HT1080 (cell line): Measurements from ENCODE around the gene ZSWIM3. TPM values are rescaled to one million over a fixed set of nuclear protein-coding genes. Genes with fewer than 3 reads are reported as not detected.

Experiments used
- DNase-seq: peaks from one replicate; pipeline ENCODE4 v3.0.0-alpha.2; 2015; ENCODE audit warnings: low read depth
- total RNA-seq: library from RNA; depleted of rRNA; stranded (reverse); fragments of >200 nt; shearing (Covaris generic); gene quantifications from 2 replicates; pipeline ENCODE4 v1.2.3, GENCODE V29; 2014

ZSWIM3 gene
- total RNA-seq, 1 experiment from 2014 or later = 6.0 TPM

DNA sequence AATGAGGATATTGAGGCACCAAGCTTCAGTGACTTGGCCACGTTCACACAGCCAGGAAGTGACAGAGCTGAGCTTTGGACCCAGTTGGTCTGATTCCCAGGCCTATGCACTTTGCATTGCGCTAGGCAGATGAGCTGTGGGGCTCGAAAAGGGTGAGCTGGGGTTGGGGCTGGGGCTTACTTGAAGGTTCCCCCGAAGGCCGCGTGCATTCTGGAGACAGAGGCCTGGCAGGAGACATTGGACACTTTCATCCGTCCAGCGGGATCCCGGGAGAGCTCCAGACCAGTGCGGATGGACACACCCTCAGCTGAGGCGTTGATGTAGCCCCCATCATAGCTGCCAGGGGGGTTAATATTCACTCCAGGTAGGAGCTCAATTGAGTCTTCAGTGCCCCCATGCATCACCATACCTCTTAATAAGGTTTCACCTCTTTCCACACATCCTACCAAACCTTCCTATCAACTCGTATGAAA lies 52.0 kb downstream of the ZSWIM3 start:
- DNase-seq = no peak

DNA sequence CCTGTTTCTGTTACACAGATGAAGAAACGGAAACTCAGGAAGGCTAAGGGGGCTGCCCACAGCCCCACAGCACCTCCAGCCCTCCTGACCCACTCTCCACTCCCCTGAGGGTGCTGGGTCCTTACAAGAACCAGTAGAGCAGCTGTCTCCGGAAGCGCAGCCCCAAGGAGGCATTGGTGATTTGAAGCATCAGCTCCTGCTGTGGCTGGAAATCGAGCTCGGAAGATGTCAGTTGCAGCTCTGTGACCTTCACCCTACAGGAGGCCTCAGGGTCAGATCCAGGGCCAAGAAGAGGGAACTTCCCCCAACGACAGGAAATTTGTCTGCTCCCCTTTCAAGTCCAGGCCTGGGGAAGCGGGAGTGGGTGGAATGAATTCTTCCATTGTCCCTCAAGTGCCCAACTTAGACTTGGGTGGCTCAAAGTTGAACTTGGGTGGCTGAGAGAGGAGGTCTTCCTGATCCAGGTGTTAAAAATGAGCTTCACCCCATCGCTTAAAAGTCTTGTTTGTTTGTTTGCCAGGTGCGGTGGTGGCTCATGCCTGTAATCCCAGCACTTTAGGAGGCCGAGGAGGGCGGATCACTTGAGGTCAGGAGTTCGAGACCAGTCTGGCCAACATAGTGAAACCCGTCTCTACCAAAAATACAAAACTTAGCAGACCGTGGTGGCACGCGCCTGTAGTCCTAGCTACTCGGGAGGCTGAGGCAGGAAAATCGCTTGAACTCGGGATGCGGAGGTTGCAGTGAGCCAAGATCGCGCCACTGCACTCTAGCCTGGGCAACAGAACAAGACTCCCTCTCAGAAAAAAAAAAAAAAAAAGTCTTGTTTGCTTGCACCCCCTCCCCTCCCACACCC lies 52.6 kb downstream of the ZSWIM3 start:
- no peak for DNase-seq

DNA sequence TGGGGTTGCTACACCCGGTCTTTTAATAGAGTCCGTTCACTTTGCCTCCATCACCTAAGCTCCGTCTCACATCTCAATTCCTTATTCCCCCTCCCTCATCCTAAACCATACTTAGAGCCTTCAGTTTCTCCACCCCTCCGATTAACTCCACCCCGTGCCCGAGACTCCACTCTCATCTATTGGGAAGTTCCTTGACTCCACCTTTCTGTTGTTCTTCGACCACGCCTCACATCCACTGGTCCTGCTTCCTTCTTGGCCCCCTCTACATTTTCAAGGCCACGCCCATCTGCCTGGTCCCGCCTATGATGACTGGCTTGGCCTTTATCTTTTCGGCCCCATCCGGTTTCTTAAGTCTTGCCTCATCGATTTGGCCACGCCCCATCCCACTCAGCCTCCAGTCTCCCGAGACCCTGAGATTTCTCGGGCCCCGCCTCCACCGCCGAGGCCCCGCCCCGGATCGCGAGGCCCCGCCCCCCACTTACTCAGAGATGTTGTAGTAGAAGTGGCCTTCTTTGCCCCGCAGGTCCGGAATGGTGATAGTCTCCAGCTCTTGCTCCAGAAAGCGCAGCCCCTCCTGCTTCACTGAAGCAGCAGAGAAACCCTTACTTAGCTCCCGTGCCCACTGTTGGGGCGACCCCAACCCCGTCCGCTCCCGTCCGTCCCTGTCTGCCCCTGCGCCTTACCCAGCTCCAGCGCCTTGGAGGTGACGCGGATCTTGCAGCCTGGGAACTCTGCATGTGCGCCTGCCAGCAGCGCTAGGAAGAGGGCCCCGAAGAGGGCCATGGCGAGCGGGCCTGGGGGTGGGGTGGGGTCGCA lies 53.5 kb downstream of the ZSWIM3 start:
- DNase-seq = peak; percentile 85

DNA sequence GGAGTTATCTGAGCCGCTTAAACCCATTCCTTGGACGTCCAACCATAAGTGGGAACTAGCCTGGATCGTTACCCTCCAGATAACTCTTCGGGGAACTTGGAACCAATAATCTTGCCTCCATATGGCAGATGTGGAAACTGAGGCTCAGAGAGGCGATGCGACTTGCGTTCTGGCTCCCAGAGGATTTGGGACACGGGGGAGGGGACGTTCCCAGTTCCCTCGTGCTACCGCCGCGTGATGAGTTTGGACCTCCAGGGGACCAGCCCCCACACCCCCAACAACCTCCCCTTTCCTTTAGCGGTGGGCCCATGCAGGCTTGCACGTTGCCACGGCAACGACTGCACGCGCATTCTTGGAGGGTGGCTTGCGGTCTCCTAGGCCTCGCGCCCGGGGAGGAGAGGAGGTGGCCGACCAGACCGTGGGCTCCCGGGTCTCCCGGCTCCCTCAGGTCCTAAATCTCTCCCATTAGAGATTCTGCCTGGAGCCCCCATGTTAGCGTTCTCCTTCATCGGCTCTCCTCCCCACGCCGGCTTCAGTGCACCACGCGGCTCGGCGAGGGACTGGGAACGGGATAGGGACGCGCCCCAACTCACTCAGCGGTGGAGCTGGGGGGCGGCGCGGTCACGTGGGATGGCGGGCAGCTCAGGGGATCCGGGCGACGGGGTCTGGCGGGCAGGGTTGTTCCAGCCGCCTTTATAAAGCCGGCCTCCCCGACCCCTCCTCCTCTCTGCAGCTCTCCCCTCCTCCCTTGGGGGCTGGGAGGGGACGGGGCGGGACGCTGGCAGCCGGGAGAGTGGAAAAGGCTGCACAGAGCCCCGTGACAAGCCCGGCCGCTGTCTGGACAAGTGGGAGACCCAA lies 54.3 kb downstream of the ZSWIM3 start, which contains the start of gene PLTP:
Gene PLTP (minus strand): TSS at position 670 of the 858 bp plus-strand sequence. CDS start 703 bp downstream, outside the sequence.
- no peak for DNase-seq

DNA sequence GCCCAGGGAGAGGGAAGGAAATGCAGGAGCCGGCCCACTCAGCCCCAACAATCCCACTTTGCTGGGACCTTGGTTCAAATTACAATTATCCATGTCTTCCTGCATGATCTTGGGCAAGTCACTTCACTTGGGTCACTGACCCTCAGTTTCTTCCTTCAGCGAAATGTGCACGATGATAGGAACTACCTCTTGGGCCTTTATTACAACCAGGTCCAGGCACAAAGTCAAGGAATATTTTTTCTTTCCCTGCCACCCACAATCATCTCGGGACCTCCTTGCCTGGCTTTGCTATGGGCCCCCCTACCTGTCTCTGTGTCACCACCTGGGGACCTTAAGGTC lies 54.9 kb downstream of the ZSWIM3 start:
- no peak for DNase-seq

DNA sequence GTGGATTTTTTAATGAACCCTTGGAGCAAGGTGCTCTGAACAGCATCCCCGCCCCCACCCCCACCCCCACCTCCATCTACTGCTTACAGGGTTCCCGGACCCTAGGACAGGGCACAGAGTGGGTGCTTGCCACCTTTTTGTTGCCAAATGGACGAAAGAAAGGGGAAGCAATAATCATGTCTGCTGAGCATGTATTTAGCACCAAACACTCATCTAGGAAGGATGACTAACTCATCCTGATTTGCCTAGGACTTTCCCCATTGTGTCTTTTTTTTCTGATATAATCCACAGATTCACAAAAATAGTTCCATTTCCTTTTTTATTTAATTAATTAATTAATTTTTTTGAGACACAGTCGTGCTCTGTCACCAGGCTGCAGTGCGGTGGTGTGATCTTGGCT lies 55.7 kb downstream of the ZSWIM3 start:
- no peak for DNase-seq

DNA sequence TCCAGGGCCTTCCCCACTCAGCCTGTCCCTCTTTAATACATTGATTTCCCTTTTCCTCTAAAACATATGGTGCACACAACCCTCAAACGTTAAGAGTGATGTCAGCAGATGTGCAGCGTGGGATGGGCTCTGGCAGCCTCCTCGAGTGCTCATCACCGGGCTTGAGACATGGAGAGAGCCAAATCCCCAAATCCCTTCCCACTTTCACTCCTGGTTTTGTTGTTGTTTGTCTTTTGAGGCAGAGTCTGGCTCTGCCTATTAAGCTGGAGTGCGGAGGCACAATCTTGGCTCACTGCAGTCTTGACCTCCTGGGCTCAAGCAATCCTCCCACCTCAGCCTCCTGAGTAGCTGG lies 60.4 kb downstream of the ZSWIM3 start:
- DNase-seq = no peak

DNA sequence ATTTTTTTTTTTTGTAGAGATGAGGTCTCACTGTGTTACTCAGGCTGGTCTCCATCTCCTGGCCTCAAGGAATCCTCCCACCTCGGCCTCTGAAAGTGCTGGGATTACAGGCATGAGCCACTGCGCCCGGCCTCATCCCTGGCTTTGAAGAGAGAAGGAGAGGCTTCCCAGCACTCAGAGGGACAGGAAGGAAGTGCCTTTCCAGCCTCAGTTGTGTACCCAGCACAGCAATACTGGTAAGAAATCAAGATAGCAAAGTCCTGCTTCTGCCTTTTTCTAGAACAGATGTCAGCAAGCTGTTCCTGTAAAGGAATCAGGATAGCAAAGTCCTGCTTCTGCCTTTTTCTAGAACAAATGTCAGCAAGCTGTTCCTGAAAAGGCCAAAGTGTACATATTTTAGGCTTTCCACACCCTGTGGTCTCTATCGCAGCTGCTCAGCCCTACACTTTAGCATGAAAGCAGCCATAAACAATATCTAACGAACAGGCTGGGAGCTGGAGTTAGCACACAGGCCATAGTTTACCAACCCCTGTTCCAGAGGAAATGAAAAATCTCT lies 60.8 kb downstream of the ZSWIM3 start:
- DNase-seq = no peak

DNA sequence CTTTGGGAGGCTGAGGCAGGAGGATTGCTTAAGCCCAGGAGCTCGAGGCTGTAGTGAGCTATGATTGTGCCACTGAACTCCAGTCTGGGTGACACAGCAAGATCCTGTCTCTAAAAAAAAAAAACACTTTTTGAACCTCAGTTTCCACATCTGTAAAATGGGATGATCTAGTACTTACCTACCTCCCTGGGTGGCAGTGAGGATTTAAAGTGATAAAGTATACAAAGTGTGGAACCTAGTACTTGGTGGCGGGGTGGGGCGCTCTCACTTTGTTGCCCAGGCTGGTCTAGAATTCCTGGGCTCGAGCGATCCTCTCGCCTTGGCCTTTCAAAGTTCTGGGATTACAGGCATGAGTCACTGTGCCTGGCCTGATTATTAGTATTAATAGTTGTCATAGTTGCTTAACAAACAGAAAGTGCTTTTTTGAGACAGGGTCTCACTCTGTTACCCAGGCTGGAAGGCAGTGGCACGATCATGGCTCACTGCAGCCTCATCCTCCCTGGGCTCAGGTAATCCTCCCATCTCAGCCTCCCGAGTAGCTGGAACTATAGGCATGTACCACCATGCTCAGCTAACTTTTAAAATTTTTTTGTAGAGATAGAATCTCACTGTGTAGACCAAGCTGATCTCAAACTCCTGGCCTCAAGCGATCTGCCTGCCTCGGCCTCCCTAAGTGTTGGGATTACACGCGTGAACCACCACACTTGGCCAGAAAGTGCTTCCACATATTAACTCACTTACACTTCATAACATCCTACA lies 61.5 kb downstream of the ZSWIM3 start:
- no peak for DNase-seq

DNA sequence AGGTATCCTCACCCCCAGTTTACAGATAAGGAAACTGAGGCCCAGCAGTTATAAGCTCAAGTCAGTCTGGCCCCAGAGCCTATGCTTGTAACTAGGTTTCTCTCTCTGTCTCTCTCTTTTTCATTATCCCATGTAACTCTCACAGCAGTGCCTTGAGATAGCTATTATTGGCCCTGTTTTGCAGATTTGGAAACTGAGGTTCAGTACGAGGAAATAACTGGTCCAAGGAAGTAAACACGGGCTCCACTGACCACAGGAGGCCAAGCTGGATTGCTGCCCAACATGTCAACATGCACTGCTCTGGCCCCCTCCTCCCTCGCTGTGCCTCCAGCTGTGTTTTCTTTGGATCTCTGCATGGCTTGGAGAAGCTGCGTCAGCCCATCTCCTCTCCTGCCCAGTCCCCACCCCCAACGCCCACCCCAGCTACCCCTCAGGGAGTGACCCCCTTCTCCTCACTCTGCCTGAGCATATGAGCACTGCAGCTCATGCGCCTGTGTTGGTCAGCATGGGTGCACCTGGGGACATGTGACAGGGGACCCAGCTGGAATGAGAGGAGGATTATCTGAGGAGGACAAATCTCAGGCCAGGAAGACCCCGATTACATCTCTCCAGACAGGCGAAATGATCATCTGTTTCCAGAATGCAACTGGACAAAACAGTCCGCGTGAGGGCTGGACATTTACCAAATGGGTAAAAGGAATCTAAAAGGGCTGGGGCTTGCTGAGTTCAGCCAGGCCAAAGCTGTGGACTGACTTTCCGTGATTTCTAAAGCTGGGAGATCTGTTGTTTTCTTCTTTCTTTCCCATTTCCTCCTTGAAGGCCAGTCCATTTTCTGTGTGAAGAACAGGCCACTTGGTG lies 62.4 kb downstream of the ZSWIM3 start:
- DNase-seq = no peak

DNA sequence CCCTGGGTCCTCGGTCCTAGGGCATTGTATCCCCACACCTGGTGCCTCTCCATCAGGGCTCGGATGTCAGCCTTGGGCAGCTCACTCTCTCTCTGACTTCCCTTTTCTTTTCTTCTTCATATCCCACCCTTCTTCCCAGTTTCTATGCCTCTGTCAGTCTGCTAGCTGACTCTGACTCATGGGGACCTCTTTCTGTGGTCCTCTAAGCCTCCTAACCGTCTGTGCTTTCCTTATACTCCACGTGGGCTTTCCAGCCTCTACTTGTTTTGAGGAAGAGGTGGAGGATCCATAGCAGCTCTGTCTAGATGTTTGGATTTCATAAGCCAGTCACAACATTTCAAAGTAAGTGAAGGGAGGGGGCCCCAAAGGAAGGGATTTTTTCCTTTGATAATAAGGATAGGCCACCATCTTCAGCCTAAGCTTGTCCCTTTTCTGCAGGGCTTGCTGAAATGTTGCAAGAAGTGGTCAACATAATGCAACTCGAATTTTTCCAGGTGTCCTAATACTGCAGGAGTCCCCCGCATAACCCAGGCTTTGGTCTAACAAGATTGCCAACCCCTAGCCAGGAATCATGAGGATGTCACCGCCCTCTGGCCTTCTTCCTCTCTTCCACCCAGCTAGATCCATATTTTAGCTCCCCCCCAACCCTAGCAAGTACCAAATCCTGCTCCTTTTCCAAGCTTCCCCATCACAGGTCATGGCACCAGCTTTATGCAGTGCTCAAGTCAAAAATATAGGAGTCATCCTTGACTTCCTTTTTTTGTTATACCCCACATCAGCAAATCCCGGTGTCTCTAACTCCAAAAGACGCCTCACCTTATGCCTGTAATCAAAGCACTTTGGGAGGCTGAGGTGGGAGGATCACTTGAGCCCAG lies 63.3 kb downstream of the ZSWIM3 start:
- DNase-seq = no peak

DNA sequence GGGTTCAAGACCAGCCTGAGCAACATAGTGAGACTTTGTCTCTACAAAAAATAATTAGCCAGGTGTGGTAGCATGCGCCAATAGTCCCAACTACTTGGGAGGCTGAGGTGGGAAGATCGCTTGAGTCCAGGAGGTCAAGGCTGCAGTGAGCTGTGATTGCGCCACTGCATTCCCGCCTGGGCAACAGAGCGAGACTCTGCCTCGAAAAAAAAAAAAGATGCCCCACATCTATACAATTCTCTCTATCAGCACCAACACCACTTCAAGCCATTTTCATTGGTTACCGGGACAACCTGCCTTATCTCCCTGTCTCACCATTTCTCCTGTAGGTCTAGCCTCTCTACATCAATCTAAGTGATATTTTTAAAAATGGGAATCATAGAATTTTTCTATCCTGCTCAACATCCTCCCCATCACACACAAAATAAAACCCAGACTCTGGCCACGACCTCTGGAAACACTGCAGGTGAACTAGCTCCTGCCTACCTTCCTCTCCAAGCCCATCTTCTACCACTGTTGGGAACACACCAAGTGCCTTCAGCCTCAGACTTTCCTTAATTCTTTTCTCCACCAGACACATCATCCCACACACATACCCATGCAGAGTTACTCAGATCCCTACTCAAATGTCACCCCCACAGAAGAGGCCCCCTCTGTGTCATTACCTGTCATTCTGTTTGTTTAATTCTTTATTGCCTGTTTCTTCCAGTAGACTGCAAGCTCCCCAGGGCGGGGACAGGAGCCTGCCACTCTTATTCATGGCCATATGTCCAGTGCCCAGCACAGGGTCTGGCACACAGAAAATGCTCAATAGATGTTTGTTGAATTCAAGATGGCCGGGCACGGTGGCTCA lies 64.1 kb downstream of the ZSWIM3 start:
- no peak for DNase-seq

DNA sequence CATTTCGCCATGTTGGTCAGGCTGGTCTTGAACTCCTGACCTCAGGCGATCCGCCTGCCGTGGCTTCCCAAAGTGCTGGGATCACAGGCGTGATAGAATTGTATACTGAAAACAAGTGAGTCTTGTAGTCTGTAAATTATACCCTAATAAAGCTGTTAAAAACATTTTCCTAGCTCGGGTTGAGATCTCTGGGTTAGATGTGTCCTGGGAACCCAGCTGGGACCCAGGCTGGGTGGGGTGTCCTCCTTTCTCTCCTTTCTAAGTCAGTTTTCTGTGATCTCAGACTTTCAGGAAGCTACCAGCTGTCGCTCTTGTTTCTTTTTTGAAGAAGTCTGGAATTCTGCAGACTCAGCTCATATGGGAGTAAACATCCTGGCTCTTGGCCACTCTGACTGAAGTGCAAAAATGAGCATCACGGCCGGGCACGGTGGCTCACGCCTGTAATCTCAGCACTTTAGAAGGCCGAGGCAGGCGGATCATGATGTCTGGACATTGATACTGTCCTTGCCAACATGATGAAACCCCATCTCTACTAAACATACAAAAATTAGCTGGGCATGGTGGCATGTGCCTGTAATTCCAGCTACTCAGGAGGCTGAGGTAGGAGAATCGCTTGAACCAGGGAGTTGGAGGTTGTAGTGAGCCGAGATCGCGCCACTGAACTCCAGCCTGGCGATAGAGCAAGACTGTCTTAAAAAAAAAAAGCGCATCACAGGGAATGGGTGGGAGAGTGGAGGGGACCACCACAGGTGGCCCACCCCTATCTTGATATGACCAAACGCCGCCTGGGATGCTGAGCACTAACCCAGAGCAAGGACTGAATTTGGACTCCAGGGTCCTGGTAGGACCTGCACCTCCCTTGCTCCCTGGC lies 67.2 kb downstream of the ZSWIM3 start:
- no peak for DNase-seq

DNA sequence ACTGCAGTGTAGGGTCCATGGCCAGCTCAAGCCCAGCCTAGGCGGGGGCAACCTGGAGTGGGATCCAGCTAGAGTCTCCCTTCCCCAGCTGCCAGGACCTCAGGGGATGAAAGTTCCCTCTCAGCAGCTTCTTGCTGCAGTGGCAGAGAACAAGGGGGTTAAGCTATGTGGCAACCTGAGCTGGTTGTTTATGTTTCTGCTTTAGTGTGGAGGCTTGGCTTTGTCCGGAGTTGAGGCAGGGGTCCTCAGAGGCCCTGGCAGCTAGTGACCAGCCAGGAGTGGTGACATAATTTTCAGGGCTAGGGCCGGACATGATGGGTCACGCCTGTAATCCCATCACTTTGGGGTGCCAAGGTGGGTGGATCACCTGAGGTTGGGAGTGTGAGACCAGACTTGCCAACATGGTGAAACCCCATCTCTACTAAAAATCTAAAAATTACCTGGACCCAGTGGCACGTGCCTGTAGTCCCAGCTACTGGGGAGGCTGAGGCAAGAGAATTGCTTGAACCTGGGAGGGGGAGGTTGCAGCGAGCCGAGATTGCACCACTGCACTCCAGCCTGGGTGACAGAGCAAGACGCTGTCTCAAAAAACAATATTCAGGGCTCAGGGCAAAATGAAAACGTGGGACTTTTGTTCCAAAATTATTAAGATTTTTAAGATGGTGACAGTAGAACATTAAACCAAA lies 68.5 kb downstream of the ZSWIM3 start:
- DNase-seq = no peak

DNA sequence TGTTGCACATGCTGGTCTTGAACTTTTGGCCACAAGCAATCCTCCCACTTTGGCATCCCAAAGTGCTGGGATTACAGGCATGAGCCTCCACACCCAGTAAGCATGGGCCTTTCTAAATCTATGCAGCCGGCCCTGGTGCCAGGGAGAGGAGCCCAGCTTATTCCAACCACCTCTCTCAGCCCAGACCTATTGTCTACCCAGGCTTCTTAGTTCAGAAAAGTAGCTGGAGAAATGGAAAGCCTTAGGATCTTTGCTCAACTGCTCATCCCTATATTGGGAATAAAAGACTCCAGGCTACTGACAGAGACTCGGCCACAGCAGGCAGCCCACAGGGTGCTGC lies 69.3 kb downstream of the ZSWIM3 start:
- DNase-seq = no peak
